Measurements from ENCODE around the gene TRAPPC5. TPM values are rescaled to one million over a fixed set of nuclear protein-coding genes. Genes with fewer than 3 reads are reported as not detected.
A peak's percentile ranks its signal among the peaks of the same experiment; 100 is the strongest.

TRAPPC5 gene
- total RNA-seq, 1 donor, result 52.0 TPM

GRCh38 chr19:7645656-7646425, 34.8 kb upstream of the TRAPPC5 start:
- no peak for DNase-seq (ENCODE audit: low read depth in 2 of 3, low spot score in 2 of 3)

GRCh38 chr19:7646426-7646700, 34.3 kb upstream of the TRAPPC5 start:
- no peak for DNase-seq (ENCODE audit: low read depth in 2 of 3, low spot score in 2 of 3)

GRCh38 chr19:7647156-7647555, 33.5 kb upstream of the TRAPPC5 start:
- DNase-seq (ENCODE audit: low read depth in 2 of 3, low spot score in 2 of 3), result no peak

GRCh38 chr19:7648265-7649014, 32.2 kb upstream of the TRAPPC5 start:
- DNase-seq (ENCODE audit: low read depth in 2 of 3, low spot score in 2 of 3), result no peak

- DNase-seq (ENCODE audit: low read depth in 2 of 3, low spot score in 2 of 3), result no peak
Measured at GRCh38 chr19:7650148-7650547, 30.5 kb upstream of the TRAPPC5 start.

- peak; percentile 82 to 90 (median 85) for DNase-seq (ENCODE audit: low read depth in 2 of 3, low spot score in 2 of 3)
Measured at GRCh38 chr19:7652061-7652641, 28.5 kb upstream of the TRAPPC5 start.

GRCh38 chr19:7654401-7654800, 26.2 kb upstream of the TRAPPC5 start:
- DNase-seq (ENCODE audit: low read depth in 2 of 3, low spot score in 2 of 3), result no peak

GRCh38 chr19:7655581-7655980, 25.1 kb upstream of the TRAPPC5 start:
- no peak for DNase-seq (ENCODE audit: low read depth in 2 of 3, low spot score in 2 of 3)

GRCh38 chr19:7657131-7657751, 23.4 kb upstream of the TRAPPC5 start:
- peak in 2 of 3 donors; percentile 54 to 64 for DNase-seq (ENCODE audit: low read depth in 2 of 3, low spot score in 2 of 3)

GRCh38 chr19:7658219-7658686, 22.4 kb upstream of the TRAPPC5 start:
- DNase-seq (ENCODE audit: low read depth in 2 of 3, low spot score in 2 of 3), result peak in 2 of 3 donors; percentile 57 to 82

GRCh38 chr19:7661744-7662538, 18.7 kb upstream of the TRAPPC5 start:
- no peak for DNase-seq (ENCODE audit: low read depth in 2 of 3, low spot score in 2 of 3)

- no peak for DNase-seq (ENCODE audit: low read depth in 2 of 3, low spot score in 2 of 3)
Measured at GRCh38 chr19:7662657-7663056, 18.0 kb upstream of the TRAPPC5 start.

GRCh38 chr19:7663706-7664105, 16.9 kb upstream of the TRAPPC5 start:
- no peak for DNase-seq (ENCODE audit: low read depth in 2 of 3, low spot score in 2 of 3)

GRCh38 chr19:7665076-7665475, 15.6 kb upstream of the TRAPPC5 start:
- DNase-seq (ENCODE audit: low read depth in 2 of 3, low spot score in 2 of 3), result no peak

- no peak for DNase-seq (ENCODE audit: low read depth in 2 of 3, low spot score in 2 of 3)
Measured at GRCh38 chr19:7668842-7669241, 11.8 kb upstream of the TRAPPC5 start, which contains the start of gene RETN. Gene RETN, plus strand, starts transcription at chr19:7669049. Its CDS starts 278 bp downstream, at chr19:7669327.

- no peak for DNase-seq (ENCODE audit: low read depth in 2 of 3, low spot score in 2 of 3)
Measured at GRCh38 chr19:7669641-7670040, 11.0 kb upstream of the TRAPPC5 start.

- peak in 2 of 3 donors; percentile 50 to 64 for DNase-seq (ENCODE audit: low read depth in 2 of 3, low spot score in 2 of 3)
Measured at GRCh38 chr19:7670150-7670783, 10.4 kb upstream of the TRAPPC5 start.

GRCh38 chr19:7670790-7671189, 9.8 kb upstream of the TRAPPC5 start:
- DNase-seq (ENCODE audit: low read depth in 2 of 3, low spot score in 2 of 3), result no peak

GRCh38 chr19:7672522-7672921, 8.1 kb upstream of the TRAPPC5 start:
- no peak for DNase-seq (ENCODE audit: low read depth in 2 of 3, low spot score in 2 of 3)

Measured in hematopoietic multipotent progenitor cell (in vitro differentiated cells).